IPS-18a (cell line): ENCODE measurements around the gene SLC4A7.
"Not testable (repeated sequence)": the region's sequence is repeated elsewhere in the genome, so short reads cannot be mapped to it uniquely, and the experiment has no call there.

ENCODE experiments used
- H3K27ac ChIP-seq: one replicate; pipeline ENCODE4 v1.5.1; 2013; ENCODE audit warnings: low read length
- H3K27me3 ChIP-seq: one replicate; pipeline ENCODE4 v1.6.1; 2013; ENCODE audit warnings: mild to moderate bottlenecking, low read length; ENCODE audit not compliant: control insufficient read depth, insufficient read depth
- H3K36me3 ChIP-seq: one replicate; pipeline ENCODE4 v1.6.1; 2013; ENCODE audit warnings: low read depth, low read length; ENCODE audit not compliant: control insufficient read depth
- H3K4me1 ChIP-seq: one replicate; pipeline ENCODE4 v1.6.1; 2013; ENCODE audit warnings: low read depth, low read length; ENCODE audit not compliant: control insufficient read depth
- H3K4me3 ChIP-seq: one replicate; pipeline ENCODE4 v1.5.1; 2013; ENCODE audit warnings: low read length
- H3K9ac ChIP-seq: one replicate; pipeline ENCODE4 v1.6.1; 2013; ENCODE audit warnings: mild to moderate bottlenecking, low read length, moderate library complexity
- H3K9me3 ChIP-seq: one replicate; pipeline ENCODE4 v1.6.1; 2013; ENCODE audit warnings: low read depth, low read length; ENCODE audit not compliant: control insufficient read depth

Gene SLC4A7

DNA sequence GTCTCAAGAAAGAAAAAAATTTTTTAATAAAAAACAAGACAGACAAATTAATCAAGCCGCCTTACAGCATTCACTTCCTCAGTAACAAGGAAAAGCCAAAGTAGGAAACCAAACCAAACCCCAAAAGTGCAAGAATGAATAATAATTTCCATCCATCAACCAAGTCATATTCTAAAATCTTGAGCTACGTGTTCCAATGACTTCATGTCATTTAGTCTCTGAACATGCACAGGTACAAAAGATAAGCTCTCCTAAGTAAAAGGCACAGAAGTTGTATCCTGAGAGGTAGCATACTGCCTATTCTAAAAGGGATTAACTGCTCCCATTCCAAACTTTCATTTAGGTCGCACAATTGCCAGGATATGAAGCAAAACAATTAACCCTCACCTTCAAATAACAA is 29.7 kb downstream of the SLC4A7 start:
- Histone ChIP-seq H3K4me1 (peaks cover 18% of the 10 kb centered on the region), H3K9me3 (no peaks in the 10 kb centered on the region), H3K9ac (no peak overlapping the region), H3K27me3 (no peaks in the 10 kb centered on the region), H3K27ac (no peak overlapping the region), H3K4me3 (no peak overlapping the region), H3K36me3 (peaks cover 2% of the 10 kb centered on the region)

DNA sequence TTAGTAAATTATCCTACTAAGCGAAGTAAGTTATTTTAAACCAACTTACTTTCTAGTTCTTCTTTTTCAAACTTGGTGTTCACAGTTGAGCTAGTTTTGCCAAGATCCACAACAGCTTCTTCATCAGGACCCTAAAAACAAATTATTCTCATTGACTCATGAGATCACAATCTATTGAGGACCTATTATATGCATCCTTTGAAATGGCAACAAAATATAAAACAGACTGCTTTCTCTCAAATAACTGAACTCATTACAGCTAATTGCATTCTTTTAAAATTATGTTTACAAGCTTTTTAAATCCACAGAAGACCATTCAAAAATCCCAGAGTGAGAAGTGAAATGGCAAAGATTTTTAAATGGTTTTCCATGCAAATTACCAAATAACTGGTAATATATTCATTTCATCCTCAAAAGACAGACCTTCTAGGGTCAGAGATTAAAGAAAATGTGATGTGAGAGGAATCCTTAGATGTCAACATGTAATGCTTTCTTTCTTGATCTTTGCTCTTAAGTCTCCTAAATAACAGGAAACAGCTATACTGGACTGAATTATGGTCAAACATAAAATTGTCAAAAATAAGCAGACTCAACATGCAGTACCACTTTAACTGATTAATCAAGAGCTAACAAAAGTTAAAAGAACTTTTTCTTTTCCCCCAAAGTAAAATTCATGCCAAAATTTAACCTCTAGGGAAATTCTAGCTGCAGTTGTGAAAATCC is 31.7 kb downstream of the SLC4A7 start:
- no peak overlapping the region for H3K4me3 ChIP-seq
- H3K36me3 ChIP-seq, result peaks cover 13% of the 10 kb centered on the region
- peaks cover 14% of the 10 kb centered on the region for H3K4me1 ChIP-seq
- no peak overlapping the region for H3K27ac ChIP-seq
- no peaks in the 10 kb centered on the region for H3K9me3 ChIP-seq
- no peaks in the 10 kb centered on the region for H3K27me3 ChIP-seq
- no peak overlapping the region for H3K9ac ChIP-seq

DNA sequence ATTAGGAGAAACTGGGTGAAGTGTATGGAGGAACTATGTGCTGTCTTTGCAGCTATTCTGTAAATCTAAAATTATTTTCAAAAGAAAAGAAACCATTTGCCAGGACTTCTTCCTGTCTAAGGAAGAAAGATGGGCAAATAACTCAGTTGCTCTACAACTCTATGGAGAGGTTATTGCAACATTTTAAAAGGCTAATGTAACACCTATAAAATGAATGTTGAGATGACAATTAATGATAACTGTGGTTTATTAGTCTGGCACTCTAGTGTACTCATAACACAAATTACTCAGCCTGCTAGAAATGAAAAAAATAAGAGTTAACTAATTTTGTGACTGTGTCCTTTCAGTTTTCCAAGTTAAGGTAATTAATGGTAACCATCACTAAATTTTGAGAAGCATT is 32.3 kb downstream of the SLC4A7 start:
- Histone ChIP-seq H3K36me3 (peaks cover 17% of the 10 kb centered on the region), H3K4me1 (peaks cover 7% of the 10 kb centered on the region), H3K27me3 (no peaks in the 10 kb centered on the region), H3K9ac (no peak overlapping the region), H3K27ac (no peak overlapping the region), H3K9me3 (no peaks in the 10 kb centered on the region), H3K4me3 (no peak overlapping the region)

DNA sequence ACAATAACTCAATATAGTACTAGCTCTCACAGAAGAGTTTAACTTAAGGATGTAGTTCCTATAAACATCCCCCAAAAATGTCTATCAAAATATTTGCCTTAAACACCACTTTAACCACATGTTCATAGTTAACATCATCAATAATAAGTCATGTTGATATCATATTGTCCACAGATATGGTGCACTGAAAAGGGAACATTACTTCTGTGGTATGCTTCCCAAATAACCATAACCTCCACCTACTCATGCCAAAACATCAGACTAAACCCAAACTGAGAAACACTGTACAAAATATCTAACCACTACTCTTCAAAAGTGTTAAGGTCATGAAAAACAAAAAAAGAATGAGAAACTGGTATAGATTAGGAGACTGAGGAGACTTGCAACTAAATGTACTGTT is 32.9 kb downstream of the SLC4A7 start:
- H3K36me3 ChIP-seq, result peaks cover 21% of the 10 kb centered on the region
- no peaks in the 10 kb centered on the region for H3K27me3 ChIP-seq
- H3K27ac ChIP-seq, result no peak overlapping the region
- no peak overlapping the region for H3K9ac ChIP-seq
- H3K9me3 ChIP-seq, result no peaks in the 10 kb centered on the region
- H3K4me1 ChIP-seq, result peaks cover 1% of the 10 kb centered on the region
- no peak overlapping the region for H3K4me3 ChIP-seq

DNA sequence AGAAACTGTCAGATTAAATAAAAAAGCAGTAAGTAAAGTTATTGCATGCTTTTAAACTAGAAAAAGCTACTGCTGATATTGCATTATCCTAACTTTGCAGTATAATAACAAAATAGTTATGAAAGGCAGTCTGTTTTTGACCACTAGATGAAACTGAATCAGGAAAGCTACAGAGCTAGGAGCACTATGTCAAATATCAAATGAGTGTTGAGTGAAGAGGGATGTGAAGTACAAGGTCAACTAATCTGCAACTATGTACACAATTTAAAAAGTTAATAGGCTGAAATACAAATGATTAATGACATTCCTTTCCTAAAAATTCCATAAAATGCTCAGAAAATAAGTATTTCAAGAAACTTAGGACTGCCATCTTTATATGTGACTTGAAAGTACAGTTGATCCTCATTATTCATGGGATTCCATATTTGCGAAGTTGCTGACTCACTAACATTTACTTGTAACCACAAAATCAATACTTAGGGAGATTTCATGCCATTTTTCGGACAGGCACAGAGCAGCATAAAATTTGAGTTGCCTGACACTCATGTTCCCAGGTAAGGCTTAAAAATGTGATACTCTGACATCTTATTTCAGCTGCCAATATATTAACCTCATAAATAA is 34.5 kb downstream of the SLC4A7 start:
- Histone ChIP-seq H3K9me3 (no peaks in the 10 kb centered on the region), H3K4me1 (no peaks in the 10 kb centered on the region), H3K4me3 (no peak overlapping the region), H3K27ac (peak overlapping the region; percentile 31), H3K36me3 (peaks cover 24% of the 10 kb centered on the region), H3K27me3 (no peaks in the 10 kb centered on the region), H3K9ac (no peak overlapping the region)

DNA sequence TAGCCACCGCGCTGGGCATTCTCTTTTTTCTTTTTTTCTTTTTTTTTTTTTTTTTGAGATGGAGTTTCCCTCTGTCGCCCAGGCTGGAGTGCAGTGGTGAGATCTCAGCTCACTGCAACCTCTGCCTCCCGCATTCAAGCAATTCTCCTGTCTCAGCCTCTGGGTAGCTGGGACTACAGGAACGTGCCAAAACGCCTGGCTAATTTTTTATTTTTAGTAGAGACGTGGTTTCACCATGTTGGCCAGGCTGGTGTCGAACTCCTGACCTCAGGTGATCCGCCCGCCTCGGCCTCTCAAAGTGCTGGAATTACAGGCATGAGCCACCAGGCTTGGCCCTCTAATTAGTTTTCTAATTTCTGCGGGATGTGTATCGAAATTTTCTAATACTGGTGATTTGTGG is 41.2 kb downstream of the SLC4A7 start:
- peaks cover 49% of the 10 kb centered on the region for H3K36me3 ChIP-seq
- H3K27me3 ChIP-seq, result not testable (repeated sequence)

DNA sequence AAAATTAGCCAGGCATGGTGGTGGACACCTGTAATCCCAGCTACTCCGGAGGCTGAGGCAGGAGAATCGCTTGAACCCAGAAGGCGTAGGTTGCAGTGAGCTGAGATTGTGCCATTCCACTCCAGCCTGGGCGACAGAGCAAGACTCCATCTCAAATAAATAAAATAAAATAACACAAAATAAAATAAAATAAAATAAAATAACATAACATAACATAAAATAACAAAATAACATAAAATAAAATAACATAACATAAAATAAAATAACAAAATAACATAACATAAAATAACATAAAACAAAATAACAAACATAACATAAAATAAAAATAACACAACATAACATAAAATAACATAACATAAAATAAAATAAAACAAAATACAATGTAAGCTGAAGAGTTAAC is 45.8 kb downstream of the SLC4A7 start:
- not testable (repeated sequence) for H3K4me1 ChIP-seq, H3K4me3 ChIP-seq, H3K9ac ChIP-seq, H3K27ac ChIP-seq, H3K27me3 ChIP-seq, H3K9me3 ChIP-seq
- H3K36me3 ChIP-seq, result peaks cover 63% of the 10 kb centered on the region

More for the DNA sequence above, 41.2 kb downstream of the SLC4A7 start:
- H3K9me3 ChIP-seq, H3K4me1 ChIP-seq, H3K9ac ChIP-seq, H3K4me3 ChIP-seq, H3K27ac ChIP-seq: not testable (repeated sequence)

DNA sequence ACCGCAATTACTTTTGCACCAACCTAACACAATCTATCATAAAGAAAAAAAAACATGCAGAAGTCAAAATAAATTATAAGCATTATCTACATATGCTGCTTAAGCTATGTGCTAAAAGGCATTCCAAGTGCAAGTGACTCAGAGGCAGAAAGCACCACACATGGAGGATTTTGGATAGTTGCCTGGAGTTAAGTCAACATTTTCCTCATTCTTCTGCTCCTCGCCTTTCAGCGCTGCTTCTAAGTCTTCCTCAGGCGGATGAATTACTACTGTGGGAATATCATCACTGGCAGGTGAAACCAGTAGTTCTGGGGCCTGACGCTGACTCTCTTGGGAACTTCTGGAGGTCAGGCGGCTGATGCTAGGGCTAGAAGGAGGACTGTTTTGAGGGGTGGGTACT is 53.1 kb downstream of the SLC4A7 start:
- H3K36me3 ChIP-seq, result peaks cover 58% of the 10 kb centered on the region
- no peak overlapping the region for H3K9ac ChIP-seq
- no peak overlapping the region for H3K27ac ChIP-seq
- H3K4me3 ChIP-seq, result no peak overlapping the region
- H3K9me3 ChIP-seq, result no peaks in the 10 kb centered on the region
- H3K27me3 ChIP-seq, result no peaks in the 10 kb centered on the region
- H3K4me1 ChIP-seq, result no peaks in the 10 kb centered on the region

DNA sequence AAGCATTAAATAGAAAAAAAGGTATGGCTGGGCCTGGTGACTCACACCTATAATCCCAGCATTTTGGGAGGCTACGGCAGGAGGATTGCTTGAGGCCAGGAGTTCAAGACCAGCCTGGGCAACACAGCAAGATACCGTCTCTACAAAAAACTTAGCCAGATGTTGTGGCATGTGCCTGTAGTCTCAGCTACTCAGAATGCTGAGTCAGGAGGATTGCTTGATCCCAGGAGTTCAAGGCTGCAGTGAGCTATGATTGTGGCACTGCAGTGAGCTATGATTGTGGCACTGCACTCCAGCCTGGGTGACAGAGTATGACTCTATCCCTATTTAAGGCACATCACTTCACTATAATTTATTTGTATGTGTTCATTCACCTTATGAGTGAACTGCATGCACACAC is 54.3 kb downstream of the SLC4A7 start:
- Histone ChIP-seq H3K27me3 (no peaks in the 10 kb centered on the region), H3K4me3 (no peak overlapping the region), H3K9ac (no peak overlapping the region), H3K4me1 (no peaks in the 10 kb centered on the region), H3K36me3 (peaks cover 51% of the 10 kb centered on the region), H3K27ac (no peak overlapping the region), H3K9me3 (no peaks in the 10 kb centered on the region)

DNA sequence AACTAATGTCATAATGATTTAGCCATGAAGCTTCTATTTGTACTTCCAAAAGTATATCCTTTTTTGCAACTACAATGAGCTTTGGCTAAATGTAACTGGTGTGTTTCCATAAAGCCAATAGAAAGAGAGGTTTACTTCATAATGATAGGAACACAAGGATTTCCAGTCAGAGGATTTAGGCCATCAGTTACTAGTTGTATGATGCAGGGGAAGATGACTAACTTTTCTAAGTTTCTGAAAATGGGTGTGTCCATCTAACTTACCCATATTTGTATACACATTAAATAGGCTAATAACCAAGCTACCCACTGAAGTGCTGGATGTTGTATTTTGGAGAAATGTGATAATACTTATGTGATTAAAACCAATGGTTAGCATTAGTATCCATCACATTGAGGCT is 55.7 kb downstream of the SLC4A7 start:
- Histone ChIP-seq H3K36me3 (peaks cover 45% of the 10 kb centered on the region), H3K9ac (no peak overlapping the region)

DNA sequence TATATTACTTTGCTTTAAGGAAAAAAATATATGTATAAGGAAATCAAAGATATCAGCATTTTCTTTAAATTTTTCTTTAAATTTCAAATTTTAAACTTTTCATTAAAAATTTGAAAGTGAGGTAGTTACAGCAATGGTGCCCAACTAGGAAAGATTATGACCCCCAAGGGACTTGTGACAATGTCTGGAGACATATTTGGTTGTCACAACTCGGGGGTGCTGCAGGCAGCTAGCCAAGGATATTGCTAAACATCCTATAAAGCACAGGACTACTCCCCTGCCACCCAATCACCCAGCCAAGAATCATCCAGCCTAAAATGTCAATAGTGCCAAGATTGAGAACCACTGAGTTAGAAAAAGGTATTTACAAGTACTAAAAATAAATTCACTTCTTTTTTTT is 57.3 kb downstream of the SLC4A7 start:
- no peak overlapping the region for H3K27ac ChIP-seq
- no peaks in the 10 kb centered on the region for H3K27me3 ChIP-seq
- no peak overlapping the region for H3K9ac ChIP-seq
- no peak overlapping the region for H3K4me3 ChIP-seq
- no peaks in the 10 kb centered on the region for H3K4me1 ChIP-seq
- H3K36me3 ChIP-seq, result peaks cover 45% of the 10 kb centered on the region
- no peaks in the 10 kb centered on the region for H3K9me3 ChIP-seq

More for the DNA sequence above, 55.7 kb downstream of the SLC4A7 start:
- Histone ChIP-seq H3K4me3 (no peak overlapping the region), H3K27ac (no peak overlapping the region), H3K4me1 (no peaks in the 10 kb centered on the region), H3K9me3 (no peaks in the 10 kb centered on the region), H3K27me3 (no peaks in the 10 kb centered on the region)
